H1 (cell line): Measurements from ENCODE around the gene CUX1. TPM values are rescaled to one million over a fixed set of nuclear protein-coding genes. Genes with fewer than 3 reads are reported as not detected.
A peak's percentile ranks its signal among the peaks of the same experiment; 100 is the strongest.

Experiments
- CTCF ChIA-PET: fragments of 300-600 bp; sonication (Branson Sonifier 250); formaldehyde crosslinking; loops from one replicate; lab custom pipeline; 2021; ENCODE audit not compliant: partially characterized antibody; lab: Charles Lee
- POLR2A ChIA-PET: fragments of 300-600 bp; sonication (Branson Sonifier 250); formaldehyde crosslinking; loops from one replicate; lab custom pipeline; 2021; ENCODE audit warnings: inconsistent platforms; ENCODE audit not compliant: partially characterized antibody; lab: Charles Lee
- DNase-seq, 2 experiments: peaks; one replicate each; pipeline versions ENCODE4 v3.0.0 to v3.0.0-alpha.2; 2010 to 2022; ENCODE audit warnings: low spot score in 2 of 2, low read depth in 1 of 2, mixed read lengths in 1 of 2
- FAIRE-seq: peaks from 2 replicates; lab custom pipeline; 2011; peaks lifted over from hg19 to GRCh38; lab: Jason Lieb, UNC
- H2AFZ ChIP-seq: 2 replicates; pipeline ENCODE4 v1.8.1; 2012; ENCODE audit warnings: low read length, inconsistent platforms
- H2AK5ac ChIP-seq: 2 replicates; pipeline ENCODE4 v1.6.1; 2013; ENCODE audit warnings: low read depth, low read length
- H2BK120ac ChIP-seq: replicated peaks from 2 replicates; pipeline ENCODE3; 2013; ENCODE audit warnings: low read depth, low read length, inconsistent platforms
- H2BK12ac ChIP-seq: 2 replicates; pipeline ENCODE4 v1.6.1; 2013; ENCODE audit warnings: low read depth, low read length
- H2BK15ac ChIP-seq: 2 replicates; pipeline ENCODE4 v1.6.1; 2013; ENCODE audit warnings: low read length
- H2BK20ac ChIP-seq: 2 replicates; pipeline ENCODE4 v1.6.1; 2013; ENCODE audit warnings: low read length
- H2BK5ac ChIP-seq: 2 replicates; pipeline ENCODE4 v1.6.1; 2013; ENCODE audit warnings: low read depth, low read length
- H3K14ac ChIP-seq: 2 replicates; pipeline ENCODE4 v1.6.1; 2013; ENCODE audit warnings: inconsistent platforms; ENCODE audit not compliant: insufficient read length
- H3K18ac ChIP-seq: 2 replicates; pipeline ENCODE4 v1.6.1; 2013; ENCODE audit warnings: low read length; ENCODE audit errors: extremely low read depth
- H3K23ac ChIP-seq: 2 replicates; pipeline ENCODE4 v1.6.1; 2013; ENCODE audit warnings: inconsistent platforms; ENCODE audit not compliant: insufficient read length
- H3K23me2 ChIP-seq: 2 replicates; pipeline ENCODE4 v1.6.1; 2013; ENCODE audit warnings: low read depth, low read length
- H3K27ac ChIP-seq: 2 replicates; pipeline ENCODE4 v1.6.1; 2011; ENCODE audit warnings: low read depth, low read length, inconsistent platforms
- H3K27me3 ChIP-seq, 4 experiments: replicated peaks in 1 of 4; 1 replicate in 1 of 4; 2 replicates in 3 of 4; pipeline versions ENCODE4 v1.6.1 to v1.8.1; 2011 to 2013; ENCODE audit warnings: low read length in 3 of 4, mild to moderate bottlenecking in 3 of 4, inconsistent platforms in 2 of 4, mixed read lengths in 2 of 4, moderate library complexity in 1 of 4; ENCODE audit not compliant: control insufficient read depth in 3 of 4, insufficient read depth in 3 of 4; ENCODE audit errors: extremely low read depth in 1 of 4
- H3K36me3 ChIP-seq, 4 experiments: 2 replicates each; pipeline versions ENCODE4 v1.6.1 to v1.8.1; 2011 to 2013; ENCODE audit warnings: mild to moderate bottlenecking in 4 of 4, low read length in 3 of 4, moderate library complexity in 2 of 4, control low read depth in 1 of 4, inconsistent platforms in 1 of 4; ENCODE audit not compliant: insufficient read depth in 4 of 4, control insufficient read depth in 2 of 4
- H3K4ac ChIP-seq: replicated peaks from 2 replicates; pipeline ENCODE3; 2013; ENCODE audit warnings: low read length, low read depth, mixed read lengths, inconsistent platforms; ENCODE audit not compliant: insufficient read length
- H3K4me1 ChIP-seq, 4 experiments: replicated peaks in 1 of 4; 1 replicate in 1 of 4; 2 replicates in 3 of 4; pipeline versions ENCODE4 v1.6.1 to v1.8.1; 2011 to 2013; ENCODE audit warnings: low read length in 3 of 4, inconsistent platforms in 2 of 4, mixed read lengths in 1 of 4; ENCODE audit not compliant: insufficient read depth in 4 of 4, control insufficient read depth in 3 of 4
- H3K4me2 ChIP-seq, 2 experiments: 2 replicates each; pipeline versions ENCODE4 v1.6.1 to v1.8.1; 2011 to 2013; ENCODE audit warnings: low read depth in 2 of 2, low read length in 2 of 2, control low read depth in 1 of 2, inconsistent platforms in 1 of 2, mild to moderate bottlenecking in 1 of 2; ENCODE audit not compliant: insufficient read depth in 1 of 2
- H3K4me3 ChIP-seq, 4 experiments: fragments of 200-600, 300-600 bp in 1 of 4; sonication (generic), shearing (Covaris generic), sonication (Bioruptor Twin) in 1 of 4; 2 replicates each; pipeline versions ENCODE4 v1.5.1 to v1.8.1; 2011 to 2016; ENCODE audit warnings: low read length in 4 of 4, low read depth in 3 of 4, control low read depth in 2 of 4, inconsistent platforms in 2 of 4, mild to moderate bottlenecking in 2 of 4, mixed read lengths in 1 of 4, moderate library complexity in 1 of 4; ENCODE audit not compliant: insufficient read depth in 2 of 4; ENCODE audit errors: extremely low read depth in 1 of 4
- H3K56ac ChIP-seq: replicated peaks from 2 replicates; pipeline ENCODE3; 2013; ENCODE audit warnings: low read depth, mild to moderate bottlenecking, mixed read lengths, low read length, inconsistent platforms; ENCODE audit not compliant: insufficient read length
- H3K79me1 ChIP-seq: 2 replicates; pipeline ENCODE4 v1.6.1; 2013; ENCODE audit warnings: low read depth, low read length, control low read depth
- H3K79me2 ChIP-seq, 2 experiments: 2 replicates each; pipeline versions ENCODE4 v1.6.1 to v1.8.1; 2012 to 2013; ENCODE audit warnings: low read length in 2 of 2, mild to moderate bottlenecking in 2 of 2, inconsistent platforms in 1 of 2; ENCODE audit not compliant: insufficient read depth in 2 of 2, control insufficient read depth in 1 of 2
- H3K9ac ChIP-seq, 4 experiments: replicated peaks in 1 of 4; 1 replicate in 1 of 4; 2 replicates in 3 of 4; pipeline versions ENCODE4 v1.6.1 to v1.8.1; 2011 to 2013; ENCODE audit warnings: low read depth in 3 of 4, low read length in 3 of 4, control low read depth in 2 of 4, mild to moderate bottlenecking in 2 of 4, moderate library complexity in 2 of 4, inconsistent platforms in 1 of 4; ENCODE audit errors: extremely low read depth in 1 of 4
- H3K9me3 ChIP-seq, 2 experiments: 2 replicates each; pipeline versions ENCODE4 v1.6.1 to v1.8.1; 2012 to 2013; ENCODE audit warnings: mild to moderate bottlenecking in 2 of 2, moderate library complexity in 2 of 2, control low read depth in 1 of 2, inconsistent platforms in 1 of 2, low read depth in 1 of 2, low read length in 1 of 2, mixed read lengths in 1 of 2; ENCODE audit not compliant: insufficient read depth in 2 of 2
- H4K20me1 ChIP-seq, 2 experiments: replicated peaks in 1 of 2; 2 replicates each; pipeline versions ENCODE3 to v1.8.1; 2011 to 2013; ENCODE audit warnings: inconsistent platforms in 2 of 2, low read length in 2 of 2, mild to moderate bottlenecking in 1 of 2; ENCODE audit not compliant: insufficient read depth in 2 of 2, control insufficient read depth in 1 of 2
- H4K5ac ChIP-seq: 2 replicates; pipeline ENCODE4 v1.6.1; 2013; ENCODE audit warnings: low read length, low read depth, mixed read lengths, inconsistent platforms; ENCODE audit not compliant: insufficient read length
- H4K8ac ChIP-seq: 2 replicates; pipeline ENCODE4 v1.8.0; 2013; ENCODE audit warnings: mild to moderate bottlenecking, moderate library complexity, low read length, inconsistent platforms; ENCODE audit not compliant: insufficient read depth; ENCODE audit errors: extremely low read depth
- H4K91ac ChIP-seq: replicated peaks from 2 replicates; pipeline ENCODE3; 2013; ENCODE audit warnings: low read length, mixed read lengths, inconsistent platforms; ENCODE audit not compliant: insufficient read length
- BCL11A ChIP-seq, 2 experiments: IDR thresholded peaks; one replicate each; pipeline ENCODE4 v1.6.1; 2011; ENCODE audit warnings: low read depth in 2 of 2, low read length in 2 of 2, mild to moderate bottlenecking in 2 of 2
- CHD2 ChIP-seq: IDR thresholded peaks from 2 replicates; pipeline ENCODE4 v1.6.1; 2012; ENCODE audit warnings: low read length, improper control_type of control experiment
- CTBP2 ChIP-seq: IDR thresholded peaks from 2 replicates; pipeline ENCODE4 v1.7.0; 2011; ENCODE audit warnings: borderline replicate concordance, mild to moderate bottlenecking, moderate library complexity, mixed read lengths, low read length; ENCODE audit not compliant: insufficient read depth, insufficient read length
- JUND ChIP-seq: IDR thresholded peaks from 2 replicates; pipeline ENCODE4 v1.6.1; 2011; ENCODE audit warnings: mild to moderate bottlenecking, improper control_type of control experiment, low read length
- NANOG ChIP-seq: IDR thresholded peaks from 2 replicates; pipeline ENCODE4 v1.6.1; 2011; ENCODE audit warnings: low read length, low read depth, mild to moderate bottlenecking, inconsistent platforms; ENCODE audit not compliant: insufficient read depth, poor library complexity, severe bottlenecking
- POU5F1 ChIP-seq: IDR thresholded peaks from 2 replicates; pipeline ENCODE4 v1.6.1; 2011; ENCODE audit warnings: low read depth, mild to moderate bottlenecking, low read length, moderate library complexity
- RFX5 ChIP-seq: IDR thresholded peaks from 2 replicates; pipeline ENCODE4 v1.6.1; 2011; ENCODE audit warnings: low read depth, low read length, improper control_type of control experiment, borderline replicate concordance
- RXRA ChIP-seq: IDR thresholded peaks from 2 replicates; pipeline ENCODE4 v1.6.1; 2011; ENCODE audit warnings: low read depth, mild to moderate bottlenecking, low read length, moderate library complexity; ENCODE audit not compliant: insufficient read depth
- SAP30 ChIP-seq: fragments of 300-600 bp; sonication (generic); IDR thresholded peaks from 2 replicates; pipeline ENCODE4 v1.7.1; 2012; ENCODE audit warnings: low read length, moderate library complexity, mild to moderate bottlenecking, inconsistent platforms; ENCODE audit not compliant: insufficient read depth, insufficient replicate concordance
- SIN3A ChIP-seq, 2 experiments: IDR thresholded peaks in 1 of 2; conservative IDR thresholded peaks in 1 of 2; 2 replicates each; pipeline ENCODE4 v1.6.1; 2011 to 2012; ENCODE audit warnings: low read length in 2 of 2, improper control_type of control experiment in 1 of 2, low read depth in 1 of 2, mild to moderate bottlenecking in 1 of 2
- SIX5 ChIP-seq: IDR thresholded peaks from 2 replicates; pipeline ENCODE4 v1.6.1; 2011; ENCODE audit warnings: mild to moderate bottlenecking, low read depth, low read length
- WGBS, 2 experiments: shearing (Covaris generic) in 1 of 2; methylation state at CpG; one replicate each; pipeline versions ENCODE4 v1.1.6 to v1.1.7; 2013 to 2015; ENCODE audit warnings: low lambda C conversion rate in 2 of 2, mixed read lengths in 2 of 2, inconsistent platforms in 1 of 2, low coverage in 1 of 2, missing lambda C conversion rate in 1 of 2; ENCODE audit not compliant: insufficient replicate concordance in 2 of 2, insufficient coverage in 1 of 2, insufficient read length in 1 of 2; ENCODE audit errors: extremely low coverage in 1 of 2, missing lambda C conversion rate in 1 of 2; 5-methylcytosine and 5-hydroxymethylcytosine counted together
- polyA plus RNA-seq, 7 experiments: library from polyadenylated mRNA; depleted of rRNA in 3 of 7; stranded (reverse) in 5 of 7; unstranded in 2 of 7; fragments of >200 nt in 5 of 7; fragments of 200-250 nt in 2 of 7; gene quantifications; 1 replicate in 5 of 7; 2 replicates in 1 of 7; 4 replicates in 1 of 7; pipeline versions ENCODE4 v1.2.1 to v1.2.3, GENCODE V29; 2011 to 2013; ENCODE audit warnings: missing spikeins in 2 of 7, mixed read lengths in 2 of 7
- total RNA-seq: library from RNA; stranded (reverse); fragmentation: NEBNext Ultra II Directional; extraction: Animal tissue kit (Norgen Biotek cat#: 25700); gene quantifications from 2 replicates; pipeline ENCODE4 v1.2.1, GENCODE V29; 2021
- TF ChIP-seq, protein P1 (sequence below): IDR thresholded peaks from 2 replicates; pipeline ENCODE4 v1.6.1; 2012; ENCODE audit warnings: inconsistent platforms

The CUX1 gene
- total and polyA plus RNA-seq, 2 of the 8 experiments (the other 6 are each of a cell fraction or from before 2014, with no cell fraction given): 21.6 to 65.9 TPM

DNA sequence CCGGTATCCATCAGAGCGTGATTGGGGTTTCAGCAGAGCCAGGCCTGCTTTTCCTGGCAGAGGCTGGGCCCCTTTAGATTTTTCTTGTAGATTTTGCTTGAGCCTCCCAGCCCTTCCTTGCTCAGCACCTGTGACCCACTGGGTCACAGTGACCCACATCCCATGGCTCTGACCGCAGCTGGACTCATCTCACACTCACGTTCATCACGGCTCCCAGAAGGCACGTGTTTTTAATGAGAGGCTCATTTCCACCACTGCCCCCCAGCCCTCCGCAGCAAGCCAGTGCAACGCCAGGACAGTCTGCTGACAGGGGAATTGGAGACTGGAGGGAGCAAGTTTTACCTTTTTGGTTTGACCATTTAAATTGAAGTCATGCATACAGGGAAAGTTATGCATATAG, 155.7 kb downstream of the CUX1 start:
- no peak overlapping the region for H3K4me3 ChIP-seq
- no peak overlapping the region for H3K27ac ChIP-seq
- H3K56ac ChIP-seq: no peak overlapping the region
- no peak overlapping the region for H2BK12ac ChIP-seq
- no peak overlapping the region for H3K4me2 ChIP-seq
- H4K20me1 ChIP-seq: peaks cover 0 to 4% of the 10 kb centered on the region in 2 experiments
- no peak overlapping the region for H4K5ac ChIP-seq
- no peak overlapping the region for H3K23ac ChIP-seq
- H4K8ac ChIP-seq: peak overlapping the region; percentile 64; the same call in 1 of the 2 replicates
- H4K91ac ChIP-seq: no peak overlapping the region
- no peaks in the 10 kb centered on the region for H3K23me2 ChIP-seq
- no peak for DNase-seq
- no peak overlapping the region for H3K14ac ChIP-seq
- H2BK20ac ChIP-seq: no peak overlapping the region
- H2BK15ac ChIP-seq: no peak overlapping the region
- no peaks in the 10 kb centered on the region for H3K27me3 ChIP-seq
- H3K18ac ChIP-seq: no peak overlapping the region
- H2AFZ ChIP-seq: no peak overlapping the region
- H3K79me2 ChIP-seq: peaks cover 0 to 35% of the 10 kb centered on the region in 2 experiments; a peak in 1 of 4 replicates
- 90% methylated on average over 8 of the region's 8 CpGs; no CpG with 5 or more reads in 1 of the 2 experiments for WGBS, 2 experiments
- peaks cover 0 to 3% (median 0%) of the 10 kb centered on the region in 4 experiments; a peak in 2 of 7 replicates for H3K4me1 ChIP-seq
- H3K9me3 ChIP-seq: no peaks in the 10 kb centered on the region
- peaks cover 5% of the 10 kb centered on the region; the same call in 1 of the 2 replicates for H3K79me1 ChIP-seq
- H3K4ac ChIP-seq: no peak overlapping the region
- peak overlapping the region; percentile 71; the same call in 1 of the 2 replicates for H2BK5ac ChIP-seq
- no peak for FAIRE-seq
- no peaks in the 10 kb centered on the region for H3K36me3 ChIP-seq
- no peak overlapping the region for H2BK120ac ChIP-seq
- no peak overlapping the region for H3K9ac ChIP-seq
- POLR2A ChIA-PET: no interaction called here
- CTCF ChIA-PET: no interaction called here
- no peak overlapping the region for H2AK5ac ChIP-seq
- TF ChIP-seq RXRA: no peak
- TF ChIP-seq POU5F1: no peak
- TF ChIP-seq JUND: no peak
- TF ChIP-seq, protein P1, sequence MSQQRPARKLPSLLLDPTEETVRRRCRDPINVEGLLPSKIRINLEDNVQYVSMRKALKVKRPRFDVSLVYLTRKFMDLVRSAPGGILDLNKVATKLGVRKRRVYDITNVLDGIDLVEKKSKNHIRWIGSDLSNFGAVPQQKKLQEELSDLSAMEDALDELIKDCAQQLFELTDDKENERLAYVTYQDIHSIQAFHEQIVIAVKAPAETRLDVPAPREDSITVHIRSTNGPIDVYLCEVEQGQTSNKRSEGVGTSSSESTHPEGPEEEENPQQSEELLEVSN: no peak
- TF ChIP-seq SAP30: no peak
- no peak for TF ChIP-seq SIN3A (conservative IDR thresholded peaks at IDR 0.05 in 1 of 2, IDR thresholded peaks at IDR 0.05 in 1 of 2; ENCODE audit: low read depth in 1 of 2, low read length in 2 of 2)
- no peak for TF ChIP-seq CHD2
- TF ChIP-seq RFX5: no peak
- TF ChIP-seq SIX5: no peak
- TF ChIP-seq CTBP2: no peak
- no peak for TF ChIP-seq BCL11A (IDR thresholded peaks at IDR 0.05; ENCODE audit: low read depth in 2 of 2, low read length in 2 of 2)
- no peak for TF ChIP-seq NANOG
